IPS-15b (cell line): ENCODE results near the gene GCNT2.
"Not testable (repeated sequence)": the region's sequence is repeated elsewhere in the genome, so short reads cannot be mapped to it uniquely, and the experiment has no call there.

Source experiments
- H3K27me3 ChIP-seq: one replicate; pipeline ENCODE4 v1.6.1; 2013; ENCODE audit warnings: low read length; ENCODE audit not compliant: control insufficient read depth, insufficient read depth
- H3K36me3 ChIP-seq: one replicate; pipeline ENCODE4 v1.6.1; 2013; ENCODE audit warnings: low read length; ENCODE audit not compliant: control insufficient read depth, insufficient read depth
- H3K4me1 ChIP-seq: one replicate; pipeline ENCODE4 v1.6.1; 2013; ENCODE audit warnings: mild to moderate bottlenecking, low read length; ENCODE audit not compliant: control insufficient read depth, insufficient read depth
- H3K4me3 ChIP-seq: one replicate; pipeline ENCODE4 v1.5.1; 2013; ENCODE audit warnings: low read depth, low read length
- H3K9ac ChIP-seq: one replicate; pipeline ENCODE4 v1.6.1; 2013; ENCODE audit warnings: low read depth, mild to moderate bottlenecking, low read length
- H3K9me3 ChIP-seq: one replicate; pipeline ENCODE4 v1.6.1; 2013; ENCODE audit warnings: mild to moderate bottlenecking, low read length; ENCODE audit not compliant: control insufficient read depth, insufficient read depth

GCNT2 gene

DNA sequence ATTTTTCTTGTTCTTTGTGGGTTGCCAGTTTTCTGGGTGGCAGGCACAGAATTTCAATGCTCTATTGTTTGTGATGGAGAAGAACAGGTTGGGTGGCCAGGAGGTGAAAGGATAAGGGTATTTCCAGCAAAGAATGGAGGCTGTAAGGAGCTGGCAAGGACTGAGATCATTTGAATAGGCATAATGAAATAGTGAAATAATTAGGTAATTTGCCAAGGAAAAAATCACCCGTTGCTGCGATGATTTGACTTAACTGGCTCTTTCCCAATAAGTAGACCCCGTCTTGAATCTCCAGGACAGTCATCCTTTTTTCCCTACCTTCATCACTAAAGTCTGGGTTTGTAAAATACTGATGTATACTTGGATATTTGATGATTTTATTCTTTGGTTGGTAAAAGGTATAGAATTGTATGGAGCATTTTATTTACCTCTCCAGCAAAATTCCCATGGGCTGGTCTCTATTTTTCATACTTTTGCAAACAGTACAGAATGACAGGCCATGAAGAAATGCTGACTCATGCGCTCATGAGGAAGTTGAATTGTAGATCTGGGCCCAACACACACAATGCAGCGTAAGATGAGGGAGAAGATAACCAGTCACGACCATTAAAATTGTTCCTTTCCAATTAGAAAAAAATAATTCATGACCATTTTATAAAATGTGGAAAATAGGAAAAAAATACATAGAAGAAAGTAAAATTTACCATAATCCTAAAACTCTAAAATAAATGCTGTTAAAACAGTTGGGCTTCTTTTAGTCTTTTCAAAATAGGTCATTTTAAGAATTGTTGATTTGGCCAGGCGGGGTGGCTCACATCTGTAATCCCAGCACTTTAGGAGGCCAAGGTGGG, 2.4 kb upstream of the GCNT2 start:
- Histone ChIP-seq H3K36me3 (no peaks in the 10 kb centered on the region), H3K4me1 (peaks cover 30% of the 10 kb centered on the region), H3K9ac (no peak overlapping the region), H3K27me3 (no peaks in the 10 kb centered on the region), H3K4me3 (no peak overlapping the region), H3K9me3 (no peaks in the 10 kb centered on the region)

DNA sequence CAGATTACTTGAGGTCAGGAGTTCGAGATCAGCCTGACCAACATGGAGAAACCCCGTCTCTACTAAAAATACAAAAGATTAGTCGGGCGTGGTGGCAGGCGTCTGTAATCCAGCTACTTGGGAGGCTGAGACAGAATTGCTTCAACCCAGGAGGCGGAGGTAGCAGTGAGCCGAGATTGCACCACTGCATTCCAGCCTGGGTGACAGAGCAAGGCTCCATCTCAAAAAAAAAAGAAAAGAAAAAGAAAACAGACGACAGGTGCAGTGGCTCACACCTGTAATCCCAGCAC, 1.8 kb upstream of the GCNT2 start:
- H3K4me3 ChIP-seq, H3K27me3 ChIP-seq, H3K9me3 ChIP-seq, H3K36me3 ChIP-seq, H3K9ac ChIP-seq: not testable (repeated sequence)
- peaks cover 30% of the 10 kb centered on the region for H3K4me1 ChIP-seq

DNA sequence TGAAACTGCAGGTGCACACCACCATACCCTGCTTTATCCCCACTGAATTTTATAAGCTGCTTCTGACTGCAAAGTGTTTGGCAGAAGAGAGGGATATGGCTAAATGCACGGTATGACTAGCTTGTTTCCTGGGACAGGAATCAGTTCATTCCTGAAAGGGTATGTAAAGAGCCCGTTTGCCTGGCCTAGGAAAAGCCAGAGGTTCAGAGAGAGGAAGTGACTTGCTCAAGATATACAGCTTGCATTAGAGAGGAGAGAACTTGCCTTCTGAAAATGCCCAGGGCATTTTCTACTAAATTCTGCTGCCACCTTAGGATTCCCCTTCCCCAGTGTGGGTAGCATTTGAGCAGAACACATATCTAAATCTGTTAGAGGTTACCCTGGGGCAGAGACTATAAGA, 683 bp upstream of the GCNT2 start:
- H3K4me1 ChIP-seq, result peaks cover 30% of the 10 kb centered on the region
- no peaks in the 10 kb centered on the region for H3K36me3 ChIP-seq
- H3K27me3 ChIP-seq, result no peaks in the 10 kb centered on the region
- H3K9ac ChIP-seq, result no peak overlapping the region
- no peaks in the 10 kb centered on the region for H3K9me3 ChIP-seq
- peak overlapping the region; percentile 10 for H3K4me3 ChIP-seq

DNA sequence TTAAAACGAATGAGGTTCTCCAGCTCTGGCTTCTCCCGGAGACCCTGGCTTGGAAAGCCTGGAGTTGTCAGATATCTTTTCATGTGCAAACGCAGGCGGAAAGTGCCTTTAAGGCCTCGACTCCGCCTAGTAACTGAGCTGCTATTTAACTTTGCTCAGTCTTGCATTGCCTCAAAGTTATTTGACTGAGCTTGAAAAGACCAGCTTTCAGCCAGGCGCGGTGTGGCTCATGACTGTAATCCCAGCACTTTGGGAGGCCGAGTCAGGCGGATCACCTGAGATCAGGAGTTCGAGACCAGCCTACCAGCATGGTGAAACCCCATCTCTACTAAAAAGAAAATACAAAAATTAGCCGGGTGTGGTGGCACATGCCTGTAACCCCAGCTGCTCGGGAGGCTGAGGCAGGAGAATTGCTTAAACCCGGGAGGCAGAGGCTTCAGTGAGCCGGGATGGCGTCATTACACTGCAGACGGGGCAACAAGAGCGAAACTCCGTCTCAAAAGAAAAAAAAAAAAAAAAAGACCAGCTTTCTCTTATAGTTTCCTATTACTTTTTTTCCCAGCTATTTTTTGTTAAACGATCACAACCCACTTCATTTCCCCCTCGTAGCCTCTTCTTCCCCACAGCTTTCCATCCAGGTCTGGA, 1.9 kb downstream of the GCNT2 start:
- Histone ChIP-seq H3K9me3 (no peaks in the 10 kb centered on the region), H3K4me1 (peaks cover 30% of the 10 kb centered on the region), H3K36me3 (no peaks in the 10 kb centered on the region), H3K27me3 (no peaks in the 10 kb centered on the region), H3K4me3 (no peak overlapping the region), H3K9ac (no peak overlapping the region)

DNA sequence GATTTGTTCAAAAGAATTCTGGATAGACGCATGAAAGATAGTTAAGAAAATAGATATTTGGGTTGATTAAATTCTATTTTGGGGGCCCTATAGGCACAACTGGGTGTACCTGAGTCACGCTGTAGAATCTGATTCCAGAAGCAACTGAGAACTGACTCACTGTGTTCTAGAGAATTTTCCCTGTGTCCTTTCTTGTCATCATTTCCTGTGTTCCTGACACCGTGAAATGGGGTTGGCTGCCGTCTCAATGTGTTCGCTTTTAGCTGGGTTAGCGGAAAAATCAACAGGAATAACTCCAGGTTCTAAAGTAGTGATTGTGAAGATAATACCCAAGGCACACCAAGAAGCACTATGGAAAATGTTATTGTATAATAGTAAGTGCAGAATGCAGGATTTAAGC, 5.0 kb downstream of the GCNT2 start:
- Histone ChIP-seq H3K9me3 (no peaks in the 10 kb centered on the region), H3K4me3 (no peak overlapping the region), H3K9ac (no peak overlapping the region), H3K36me3 (no peaks in the 10 kb centered on the region), H3K27me3 (no peaks in the 10 kb centered on the region), H3K4me1 (peaks cover 14% of the 10 kb centered on the region)

DNA sequence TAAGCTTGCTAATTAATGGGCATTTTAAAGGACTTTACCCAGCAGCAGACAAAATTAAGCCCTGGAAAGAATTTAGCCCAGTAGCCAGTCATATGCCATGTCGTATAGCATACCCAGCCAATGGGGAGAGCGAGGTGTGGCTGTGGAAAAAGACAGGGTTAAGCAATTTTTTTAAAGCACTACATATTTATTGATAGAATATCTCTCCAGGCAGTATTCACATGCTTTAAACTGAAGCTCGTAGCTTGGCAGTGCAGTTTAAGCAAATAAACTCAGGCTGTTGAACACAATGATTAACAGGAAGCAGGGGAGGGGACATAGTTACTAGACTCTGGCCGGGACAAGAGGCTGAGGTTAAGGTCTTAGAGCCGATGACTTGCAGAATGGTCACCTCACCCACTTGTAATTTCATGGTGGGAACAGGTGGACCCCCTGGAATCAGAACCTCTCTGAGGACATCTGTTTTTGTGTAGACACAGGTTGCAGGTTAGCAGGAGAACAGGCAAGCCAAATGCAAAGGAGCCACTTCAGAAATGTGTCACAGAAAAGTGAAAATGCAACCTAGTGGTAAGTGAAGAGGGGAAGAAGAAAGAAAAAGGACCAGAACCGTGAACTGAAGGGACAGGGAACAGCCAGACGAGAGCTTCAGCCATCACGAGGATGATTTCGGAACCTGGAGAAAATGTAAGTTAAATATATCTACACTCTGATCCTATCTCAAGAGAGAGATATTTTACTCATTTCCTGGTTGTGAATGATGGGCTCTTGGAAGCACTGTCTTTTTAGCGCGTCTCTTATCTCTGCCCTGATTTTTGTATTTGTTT, 7.2 kb downstream of the GCNT2 start:
- Histone ChIP-seq H3K4me1 (no peaks in the 10 kb centered on the region), H3K4me3 (no peak overlapping the region), H3K36me3 (no peaks in the 10 kb centered on the region), H3K9me3 (no peaks in the 10 kb centered on the region), H3K9ac (no peak overlapping the region), H3K27me3 (no peaks in the 10 kb centered on the region)

DNA sequence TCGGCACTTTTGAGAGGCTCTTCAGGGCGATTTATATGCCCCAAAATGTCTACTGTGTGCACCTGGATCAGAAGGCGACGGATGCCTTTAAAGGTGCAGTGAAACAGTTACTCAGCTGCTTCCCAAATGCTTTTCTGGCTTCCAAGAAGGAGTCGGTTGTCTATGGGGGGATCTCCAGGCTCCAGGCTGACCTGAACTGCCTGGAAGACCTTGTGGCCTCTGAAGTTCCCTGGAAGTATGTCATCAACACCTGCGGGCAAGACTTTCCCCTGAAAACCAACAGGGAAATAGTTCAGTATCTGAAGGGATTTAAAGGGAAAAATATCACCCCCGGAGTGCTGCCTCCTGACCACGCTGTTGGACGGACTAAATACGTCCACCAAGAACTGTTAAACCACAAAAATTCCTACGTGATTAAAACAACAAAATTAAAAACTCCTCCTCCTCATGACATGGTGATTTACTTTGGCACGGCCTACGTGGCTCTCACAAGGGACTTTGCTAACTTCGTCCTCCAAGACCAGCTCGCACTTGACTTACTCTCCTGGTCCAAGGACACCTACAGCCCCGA, 8.2 kb downstream of the GCNT2 start:
- Histone ChIP-seq H3K4me3 (no peak overlapping the region), H3K4me1 (no peaks in the 10 kb centered on the region), H3K9ac (no peak overlapping the region), H3K27me3 (no peaks in the 10 kb centered on the region), H3K36me3 (no peaks in the 10 kb centered on the region), H3K9me3 (no peaks in the 10 kb centered on the region)

DNA sequence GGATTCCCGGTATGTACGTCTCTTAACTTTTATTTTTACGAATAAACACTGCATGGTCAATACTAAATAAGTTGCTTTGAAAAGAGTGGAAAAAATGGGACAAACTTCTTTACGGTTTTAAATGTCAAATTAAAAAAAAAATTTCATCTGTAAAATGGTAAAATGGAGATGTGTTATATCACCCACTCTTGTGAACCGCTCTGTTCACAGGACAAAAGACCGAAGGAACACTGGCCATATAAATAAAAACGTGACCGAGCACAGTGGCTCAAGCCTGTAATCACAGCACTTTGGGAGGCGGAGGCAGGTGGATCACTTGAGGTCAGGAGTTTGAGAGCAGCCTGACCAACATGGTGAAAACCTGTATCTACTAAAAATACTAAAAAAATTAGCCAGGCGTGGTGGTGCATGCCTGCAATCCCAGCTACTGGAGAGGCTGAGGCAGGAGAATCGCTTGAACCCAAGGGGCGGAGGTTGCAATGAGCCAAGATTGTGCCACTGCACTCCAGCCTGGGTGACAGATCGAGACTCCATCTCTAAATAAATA, 8.8 kb downstream of the GCNT2 start:
- H3K9me3 ChIP-seq, H3K9ac ChIP-seq, H3K27me3 ChIP-seq, H3K36me3 ChIP-seq, H3K4me1 ChIP-seq, H3K4me3 ChIP-seq: not testable (repeated sequence)

DNA sequence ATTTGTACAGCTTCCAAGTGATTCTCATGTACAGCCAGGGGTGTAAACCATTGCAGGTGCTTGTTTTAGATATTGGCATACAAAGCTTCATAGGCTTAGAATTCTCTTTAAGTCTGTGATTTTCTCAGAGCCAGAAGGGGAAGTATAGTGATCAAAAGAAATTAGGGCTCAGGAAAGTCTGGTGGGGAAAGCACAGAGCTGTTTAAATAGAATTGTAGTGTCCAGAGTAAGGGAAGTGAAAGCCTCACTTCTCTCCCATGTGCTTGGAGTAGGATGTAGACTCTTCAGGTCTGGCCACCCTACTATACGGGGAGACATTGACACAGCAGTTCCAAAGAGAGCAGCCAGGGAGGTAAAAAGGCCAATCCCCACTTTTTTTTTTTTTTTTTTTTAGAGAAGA, 10.4 kb downstream of the GCNT2 start:
- Histone ChIP-seq H3K9ac (no peak overlapping the region), H3K27me3 (no peaks in the 10 kb centered on the region), H3K36me3 (no peaks in the 10 kb centered on the region), H3K9me3 (no peaks in the 10 kb centered on the region), H3K4me3 (no peak overlapping the region), H3K4me1 (no peaks in the 10 kb centered on the region)

DNA sequence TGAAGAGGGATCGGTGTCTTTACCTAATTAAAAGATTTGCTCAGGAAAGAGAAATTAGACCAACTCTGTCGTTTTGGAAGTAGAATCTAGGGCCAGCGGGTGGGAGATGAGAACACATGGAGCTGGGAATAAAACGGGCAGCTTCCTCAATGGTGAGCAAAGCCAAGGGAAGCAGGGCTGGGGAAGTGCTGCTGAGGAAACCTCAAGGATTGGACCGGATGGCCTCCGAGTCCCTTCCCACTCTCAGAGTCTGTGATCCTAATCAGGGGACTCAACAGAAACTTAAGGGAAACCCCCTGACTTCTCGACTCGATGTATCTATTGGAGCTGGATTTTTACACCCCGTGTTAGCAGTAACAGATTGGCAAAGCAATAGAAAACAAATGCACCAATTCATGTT, 10.8 kb downstream of the GCNT2 start:
- H3K36me3 ChIP-seq, result no peaks in the 10 kb centered on the region
- no peaks in the 10 kb centered on the region for H3K9me3 ChIP-seq
- H3K4me1 ChIP-seq, result no peaks in the 10 kb centered on the region
- H3K27me3 ChIP-seq, result no peaks in the 10 kb centered on the region
- H3K9ac ChIP-seq, result no peak overlapping the region
- H3K4me3 ChIP-seq, result no peak overlapping the region

DNA sequence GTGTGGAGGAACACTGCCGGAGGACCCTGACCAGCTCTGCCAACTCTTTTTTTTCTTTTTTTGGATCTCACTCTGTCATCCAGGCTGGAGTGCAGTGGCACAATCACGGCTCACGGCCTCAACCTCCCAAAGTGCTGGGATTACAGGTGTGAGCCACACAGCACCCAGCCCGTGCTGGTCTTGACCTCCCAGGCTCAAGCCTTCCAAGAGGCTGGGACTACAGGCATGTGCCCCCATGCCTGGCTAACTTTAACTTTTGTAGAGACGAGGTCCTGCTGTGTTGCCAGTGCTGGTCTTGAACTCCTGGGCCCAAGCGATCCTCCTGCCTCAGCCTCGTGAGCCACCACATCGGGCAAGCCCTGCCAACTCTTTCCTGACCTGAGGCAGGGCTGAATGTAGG, 11.2 kb downstream of the GCNT2 start:
- H3K9ac ChIP-seq, result no peak overlapping the region

More for the DNA sequence above, 11.2 kb downstream of the GCNT2 start:
- Histone ChIP-seq H3K27me3 (no peaks in the 10 kb centered on the region), H3K4me3 (no peak overlapping the region), H3K4me1 (no peaks in the 10 kb centered on the region), H3K9me3 (no peaks in the 10 kb centered on the region), H3K36me3 (no peaks in the 10 kb centered on the region)
